Left ventricle myocardium inferior (tissue), 1 donor: ENCODE measurements around the gene KANSL1. TPM values are rescaled to one million over a fixed set of nuclear protein-coding genes. Genes with fewer than 3 reads are reported as not detected.
A peak's percentile ranks its signal among the peaks of the same experiment; 100 is the strongest.

Experiments
- DNase-seq: peaks from one replicate; pipeline ENCODE4 v3.0.0-alpha.2; 2020
- H3K27ac ChIP-seq: fragments of 200-600 bp; replicated peaks from 2 replicates; pipeline ENCODE4 v1.8.0; 2021
- H3K27me3 ChIP-seq: fragments of 200-600 bp; 2 replicates; pipeline ENCODE4 v1.8.0; 2021; ENCODE audit warnings: low read depth
- H3K36me3 ChIP-seq: fragments of 200-600 bp; 2 replicates; pipeline ENCODE4 v1.8.0; 2021
- H3K4me1 ChIP-seq: fragments of 200-600 bp; 2 replicates; pipeline ENCODE4 v1.8.0; 2021
- H3K4me3 ChIP-seq: fragments of 200-600 bp; 2 replicates; pipeline ENCODE4 v1.8.0; 2021; ENCODE audit warnings: mild to moderate bottlenecking, moderate library complexity
- H3K9me3 ChIP-seq: fragments of 200-600 bp; replicated peaks from 2 replicates; pipeline ENCODE4 v1.8.0; 2021
- intact Hi-C: fragments of 100-400 bp; cut with micrococcal nuclease; formaldehyde crosslinking; loops from one replicate; pipeline ENCODE4 v1.11.0; 2022
- total RNA-seq: library from RNA; stranded (reverse); fragmentation: NEBNext Ultra II Directional; extraction: Animal tissue kit (Norgen Biotek cat#: 25700); gene quantifications from one replicate; pipeline ENCODE4 v1.2.1, GENCODE V29; 2021
- TF ChIP-seq, protein P1 (sequence below): fragments of 200-600 bp; IDR thresholded peaks from 2 replicates; pipeline ENCODE4 v1.8.0; 2021; ENCODE audit warnings: antibody characterized with exemption, mild to moderate bottlenecking, borderline replicate concordance
- donor health status: DM: no; HTN: yes; CAD: no; lungs with severe emphysema.

The KANSL1 gene
- total RNA-seq, 1 donor from 2014 or later = 23.7 TPM

DNA sequence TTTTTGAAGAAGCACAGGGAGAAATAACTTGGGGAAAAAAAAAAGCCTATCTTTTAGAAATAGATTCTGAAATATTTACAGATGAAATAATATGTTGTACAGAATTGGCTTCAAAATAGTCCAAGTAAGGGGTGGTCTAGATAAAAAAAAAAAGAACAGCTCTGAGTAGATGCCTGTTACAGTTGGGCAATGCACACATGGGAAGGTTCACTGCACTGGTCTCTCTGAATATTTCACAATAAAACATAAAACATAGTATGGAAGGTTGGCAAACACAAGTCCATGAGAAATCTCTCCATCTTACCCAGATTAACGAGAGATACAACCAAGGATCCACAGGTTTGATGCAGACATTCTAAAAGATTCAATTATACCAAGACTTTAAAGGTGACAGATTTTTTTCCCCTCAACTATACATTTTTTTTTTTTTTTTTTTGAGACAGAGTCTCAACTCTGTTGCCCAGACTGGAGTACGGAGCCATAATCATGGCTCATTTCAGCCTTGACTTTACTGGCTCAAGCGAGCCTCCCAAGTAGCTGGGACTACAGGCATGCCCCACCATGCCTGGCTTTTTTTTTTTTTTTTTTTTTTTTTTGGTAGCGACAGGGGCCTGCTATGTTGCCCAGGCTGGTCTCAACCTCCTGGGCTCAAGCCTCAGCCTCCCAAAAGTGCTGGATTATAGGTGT, 58.0 kb downstream of the KANSL1 start:
- Histone ChIP-seq H3K9me3 (no peaks in the 10 kb centered on the region), H3K27me3 (no peaks in the 10 kb centered on the region), H3K4me3 (no peak overlapping the region), H3K36me3 (no peaks in the 10 kb centered on the region), H3K4me1 (peaks cover 96% of the 10 kb centered on the region), H3K27ac (no peak overlapping the region)
- DNase-seq = no peak
- TF ChIP-seq, protein P1, sequence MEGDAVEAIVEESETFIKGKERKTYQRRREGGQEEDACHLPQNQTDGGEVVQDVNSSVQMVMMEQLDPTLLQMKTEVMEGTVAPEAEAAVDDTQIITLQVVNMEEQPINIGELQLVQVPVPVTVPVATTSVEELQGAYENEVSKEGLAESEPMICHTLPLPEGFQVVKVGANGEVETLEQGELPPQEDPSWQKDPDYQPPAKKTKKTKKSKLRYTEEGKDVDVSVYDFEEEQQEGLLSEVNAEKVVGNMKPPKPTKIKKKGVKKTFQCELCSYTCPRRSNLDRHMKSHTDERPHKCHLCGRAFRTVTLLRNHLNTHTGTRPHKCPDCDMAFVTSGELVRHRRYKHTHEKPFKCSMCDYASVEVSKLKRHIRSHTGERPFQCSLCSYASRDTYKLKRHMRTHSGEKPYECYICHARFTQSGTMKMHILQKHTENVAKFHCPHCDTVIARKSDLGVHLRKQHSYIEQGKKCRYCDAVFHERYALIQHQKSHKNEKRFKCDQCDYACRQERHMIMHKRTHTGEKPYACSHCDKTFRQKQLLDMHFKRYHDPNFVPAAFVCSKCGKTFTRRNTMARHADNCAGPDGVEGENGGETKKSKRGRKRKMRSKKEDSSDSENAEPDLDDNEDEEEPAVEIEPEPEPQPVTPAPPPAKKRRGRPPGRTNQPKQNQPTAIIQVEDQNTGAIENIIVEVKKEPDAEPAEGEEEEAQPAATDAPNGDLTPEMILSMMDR = no peak
- intact Hi-C loops = no loop called here

DNA sequence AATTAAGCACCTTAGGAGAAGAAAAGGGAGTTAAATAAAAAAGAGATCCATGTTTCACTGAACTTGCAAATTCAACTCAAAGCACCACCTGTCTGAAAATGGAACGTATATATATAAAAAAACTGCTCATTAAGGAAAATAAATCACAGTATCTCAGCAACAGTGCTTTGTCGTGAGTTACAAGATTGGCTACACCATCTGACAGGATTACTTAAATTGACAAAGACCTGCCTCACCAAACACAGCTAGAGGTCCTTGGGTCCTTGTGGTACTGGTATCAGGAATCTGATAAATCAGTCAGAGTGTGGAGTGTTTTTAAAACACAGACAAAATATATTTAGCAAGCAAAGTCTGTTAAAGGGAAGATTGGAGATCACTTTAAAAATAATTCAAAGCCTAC, 63.9 kb downstream of the KANSL1 start:
- no peaks in the 10 kb centered on the region for H3K9me3 ChIP-seq
- TF ChIP-seq, protein P1 = no peak
- no peaks in the 10 kb centered on the region for H3K36me3 ChIP-seq
- no peak overlapping the region for H3K4me3 ChIP-seq
- intact Hi-C loops = no loop called here
- peak overlapping the region; percentile 49 for H3K27ac ChIP-seq
- peaks cover 96% of the 10 kb centered on the region for H3K4me1 ChIP-seq
- DNase-seq = no peak
- H3K27me3 ChIP-seq = no peaks in the 10 kb centered on the region

DNA sequence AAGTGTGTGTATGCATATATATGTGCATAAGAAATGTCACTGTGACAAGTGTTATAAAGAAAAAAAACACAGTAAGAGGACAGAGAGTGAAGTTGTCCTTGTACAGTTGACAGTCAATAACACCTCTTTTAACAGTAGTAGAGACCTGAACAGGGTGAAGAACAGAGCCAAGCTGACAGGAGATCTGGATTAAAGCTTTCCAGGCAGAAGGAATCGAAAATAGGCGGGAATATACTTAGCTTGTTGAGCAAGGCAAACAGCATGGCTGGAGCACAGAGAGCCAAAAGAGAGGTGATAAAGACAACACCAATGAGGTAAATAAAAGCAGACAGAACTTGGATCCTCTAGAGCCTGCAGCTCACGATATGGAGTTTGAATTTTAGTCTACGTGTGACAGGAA, 64.8 kb downstream of the KANSL1 start:
- TF ChIP-seq, protein P1 = no peak
- Histone ChIP-seq H3K4me1 (peaks cover 96% of the 10 kb centered on the region), H3K27me3 (no peaks in the 10 kb centered on the region), H3K9me3 (no peaks in the 10 kb centered on the region), H3K27ac (peak overlapping the region; percentile 49), H3K36me3 (no peaks in the 10 kb centered on the region), H3K4me3 (no peak overlapping the region)
- intact Hi-C loops = no loop called here
- no peak for DNase-seq

DNA sequence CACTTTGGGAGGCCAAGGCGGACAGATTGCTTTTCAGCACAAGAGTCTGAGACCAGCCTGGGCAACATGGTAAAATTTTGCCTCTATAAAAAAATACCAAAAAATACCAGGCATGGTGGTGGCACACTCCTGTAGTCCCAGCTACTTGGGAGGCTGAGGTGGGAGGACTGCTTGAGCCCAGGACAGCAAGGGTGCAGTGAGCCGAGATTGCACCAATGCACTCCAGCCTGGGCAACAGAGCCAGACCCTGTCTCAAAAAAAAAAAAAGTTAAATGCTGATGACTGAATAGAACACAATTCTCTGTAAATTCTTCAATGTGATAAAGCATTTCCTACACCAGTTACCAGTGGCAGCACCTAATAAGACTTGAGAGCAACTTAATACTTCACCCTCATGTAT, 65.7 kb downstream of the KANSL1 start:
- H3K4me1 ChIP-seq = peaks cover 96% of the 10 kb centered on the region
- H3K9me3 ChIP-seq = no peaks in the 10 kb centered on the region
- TF ChIP-seq, protein P1 = no peak
- H3K4me3 ChIP-seq = no peak overlapping the region
- DNase-seq = no peak
- H3K27ac ChIP-seq = no peak overlapping the region
- H3K27me3 ChIP-seq = no peaks in the 10 kb centered on the region
- no peaks in the 10 kb centered on the region for H3K36me3 ChIP-seq
- intact Hi-C loops = no loop called here

DNA sequence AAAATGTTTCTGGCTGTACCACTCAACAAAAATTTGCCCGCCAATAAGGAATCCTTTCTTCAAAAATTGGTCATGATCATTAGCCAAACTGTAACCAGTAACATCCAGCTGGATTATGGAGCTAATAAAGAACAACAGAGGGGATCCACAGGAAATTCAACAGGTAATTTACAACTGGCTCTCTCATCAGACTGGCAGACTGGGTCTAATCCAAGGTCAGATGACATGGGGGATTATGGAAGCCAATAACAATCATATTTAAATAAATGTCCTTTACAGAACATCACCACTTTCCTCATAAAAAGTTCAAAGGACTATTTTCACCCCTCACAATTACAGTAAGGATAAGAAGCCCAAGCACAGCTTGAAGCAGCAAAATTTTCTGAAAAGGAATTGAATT, 66.4 kb downstream of the KANSL1 start:
- DNase-seq = no peak
- intact Hi-C loops = no loop called here
- no peak overlapping the region for H3K4me3 ChIP-seq
- no peaks in the 10 kb centered on the region for H3K27me3 ChIP-seq
- H3K9me3 ChIP-seq = no peaks in the 10 kb centered on the region
- TF ChIP-seq, protein P1 = no peak
- no peak overlapping the region for H3K27ac ChIP-seq
- H3K4me1 ChIP-seq = peaks cover 97% of the 10 kb centered on the region
- no peaks in the 10 kb centered on the region for H3K36me3 ChIP-seq
